ENCODE measurements around the gene MEGF11.

Gene MEGF11

DNA sequence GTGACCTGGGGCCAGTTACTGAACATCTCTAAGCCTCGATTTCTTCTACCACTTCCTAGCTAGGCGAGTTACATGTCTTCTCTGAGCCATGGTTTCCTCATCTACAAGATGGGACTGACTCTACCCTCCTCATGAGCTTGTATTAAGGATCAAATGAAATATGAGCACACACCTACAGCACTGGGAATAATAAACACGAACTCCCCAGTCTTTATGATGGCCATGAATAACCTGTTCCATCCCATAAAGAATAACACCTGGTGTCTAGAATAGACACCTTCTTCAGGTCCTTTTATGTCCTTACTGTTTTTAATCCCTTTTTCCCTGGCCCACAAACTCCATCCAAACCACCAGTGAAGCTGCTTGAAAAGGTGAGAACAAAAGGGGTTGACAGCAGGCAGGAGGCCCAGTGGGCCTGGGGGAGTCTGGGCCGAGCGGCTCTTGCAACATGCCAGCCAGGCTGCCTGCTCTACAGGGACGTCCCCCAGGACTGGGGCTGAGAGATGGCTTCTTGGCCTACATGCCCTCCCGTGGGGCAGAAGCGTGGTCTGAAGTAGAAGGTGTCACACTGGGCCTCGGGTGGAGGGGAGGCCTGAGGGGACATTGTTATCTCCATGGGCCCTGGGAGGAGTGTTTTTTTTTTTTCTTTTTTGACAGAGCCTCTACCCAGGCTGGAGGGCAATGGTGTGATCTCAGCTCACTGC, 206.1 kb downstream of the MEGF11 start:
- no peak for DNase-seq

GRCh38 chr15:66046751-66047150, 206.8 kb downstream of the MEGF11 start:
- peak; percentile 9 for DNase-seq

GRCh38 chr15:66046326-66046725, 207.2 kb downstream of the MEGF11 start:
- no peak for DNase-seq

GRCh38 chr15:66045542-66045941, 208.0 kb downstream of the MEGF11 start:
- DNase-seq, result no peak

- DNase-seq, result no peak
Measured at GRCh38 chr15:66044837-66045236, 208.7 kb downstream of the MEGF11 start.

- DNase-seq, result peak; percentile 12
Measured at GRCh38 chr15:66043264-66043663, 210.3 kb downstream of the MEGF11 start.

- DNase-seq, result no peak
Measured at GRCh38 chr15:66042624-66043023, 210.9 kb downstream of the MEGF11 start.

- no peak for DNase-seq
Measured at GRCh38 chr15:66041276-66041675, 212.3 kb downstream of the MEGF11 start.

DNA sequence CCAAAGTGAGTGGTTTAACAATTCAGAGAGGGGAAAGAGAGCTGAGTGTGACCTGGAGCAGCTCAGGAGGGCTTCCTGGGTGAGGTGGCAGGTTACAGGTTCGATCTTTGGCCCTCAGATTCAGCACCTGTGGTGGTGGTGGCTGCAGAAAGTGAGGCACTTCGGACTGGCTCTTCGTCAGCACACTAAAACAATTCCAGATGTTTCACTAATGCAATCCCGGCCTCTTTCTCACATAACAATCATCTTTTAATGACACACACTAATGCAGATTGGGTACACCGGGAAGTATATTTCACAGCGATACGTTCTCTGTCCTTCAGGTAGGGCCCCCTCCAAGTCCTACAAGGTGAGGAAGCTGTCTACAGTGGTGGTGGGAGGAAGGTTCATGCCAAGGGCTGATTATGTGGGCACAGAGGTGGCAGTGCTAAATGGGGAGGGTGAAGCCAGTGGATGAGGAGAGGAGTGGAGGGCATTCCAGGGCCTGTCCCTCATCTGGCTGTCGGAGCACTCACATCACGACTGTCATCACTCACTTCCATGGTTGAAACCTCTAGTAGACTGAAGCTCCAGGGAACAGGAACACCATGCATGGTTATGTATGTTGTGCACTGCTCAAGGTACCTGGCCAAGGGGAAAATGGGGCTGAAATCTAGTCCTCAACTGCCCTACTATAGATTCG, 213.2 kb downstream of the MEGF11 start:
- DNase-seq, result no peak

- no peak for DNase-seq
Measured at GRCh38 chr15:66039117-66039871, 214.3 kb downstream of the MEGF11 start.

GRCh38 chr15:66038387-66039116, 215.0 kb downstream of the MEGF11 start:
- DNase-seq, result no peak

GRCh38 chr15:66036859-66037258, 216.7 kb downstream of the MEGF11 start:
- no peak for DNase-seq

GRCh38 chr15:66035901-66036300, 217.6 kb downstream of the MEGF11 start:
- DNase-seq, result no peak

DNA sequence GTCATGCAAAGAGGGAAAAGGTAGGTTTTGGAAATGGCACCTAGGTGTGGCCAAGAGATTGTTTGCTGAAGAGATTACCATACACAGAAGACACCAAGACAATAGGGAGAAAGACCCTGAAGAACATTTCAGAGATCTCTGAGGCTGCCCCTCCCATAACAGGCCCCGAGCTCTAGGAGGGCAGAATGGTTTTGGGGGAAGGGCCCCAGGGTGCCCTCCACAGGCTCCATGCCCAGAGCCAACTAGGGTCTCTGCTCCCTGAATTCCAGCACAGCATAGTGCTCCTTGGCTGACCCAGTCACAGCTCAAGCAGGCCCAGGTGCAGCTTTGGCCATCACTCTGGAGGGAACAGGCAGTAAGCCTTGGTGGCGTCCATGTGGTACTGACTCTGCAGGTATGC, 220.4 kb downstream of the MEGF11 start:
- no peak for DNase-seq

GRCh38 chr15:66032006-66032405, 221.5 kb downstream of the MEGF11 start:
- no peak for DNase-seq

GRCh38 chr15:66030650-66031049, 222.9 kb downstream of the MEGF11 start:
- peak; percentile 46 for DNase-seq

DNA sequence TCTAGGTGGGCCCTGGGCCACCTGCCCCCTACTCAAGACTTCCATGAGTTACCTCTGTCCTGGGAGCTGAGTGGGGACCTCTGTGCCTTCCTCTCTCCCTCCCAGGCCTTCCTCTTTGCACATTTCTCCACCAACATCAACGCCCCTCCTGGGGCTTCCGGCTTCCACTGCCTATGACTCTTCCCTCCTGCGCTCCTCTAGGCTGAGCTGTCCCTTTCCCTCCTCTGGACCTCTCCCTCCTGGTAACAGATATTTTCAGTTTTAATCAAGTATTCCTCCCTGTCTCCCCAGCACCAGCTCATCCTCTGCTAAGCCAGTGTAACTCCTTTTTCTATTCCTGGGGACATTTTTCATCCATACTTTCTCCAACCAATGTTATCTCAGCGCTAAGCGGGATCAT, 223.9 kb downstream of the MEGF11 start:
- DNase-seq, result no peak

DNA sequence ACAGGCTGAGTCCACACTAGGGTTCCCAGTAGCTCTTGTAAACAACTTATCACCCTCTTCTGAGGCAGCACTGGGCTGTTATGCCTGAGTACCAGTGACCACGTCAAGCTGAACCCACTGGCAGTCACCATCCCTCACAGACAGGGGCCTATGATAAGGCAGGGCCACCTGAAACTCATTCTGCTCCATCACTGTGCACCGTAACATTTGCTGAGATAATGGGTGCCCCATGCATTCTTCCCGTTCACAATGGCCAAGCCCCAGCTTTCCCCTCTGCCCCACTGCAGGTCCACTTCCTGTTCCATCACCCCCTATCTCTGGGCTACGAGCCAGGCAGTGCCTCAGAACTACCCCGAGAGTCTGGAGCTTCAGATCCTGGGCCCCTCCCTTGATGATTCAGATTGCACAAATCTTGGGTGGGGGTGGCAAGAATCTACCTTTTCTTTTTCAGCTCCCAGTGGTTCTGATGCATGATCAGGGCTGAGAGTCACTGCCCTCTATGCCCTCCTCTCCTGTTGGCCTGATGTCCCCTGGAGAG, 226.2 kb downstream of the MEGF11 start:
- DNase-seq, result no peak

DNA sequence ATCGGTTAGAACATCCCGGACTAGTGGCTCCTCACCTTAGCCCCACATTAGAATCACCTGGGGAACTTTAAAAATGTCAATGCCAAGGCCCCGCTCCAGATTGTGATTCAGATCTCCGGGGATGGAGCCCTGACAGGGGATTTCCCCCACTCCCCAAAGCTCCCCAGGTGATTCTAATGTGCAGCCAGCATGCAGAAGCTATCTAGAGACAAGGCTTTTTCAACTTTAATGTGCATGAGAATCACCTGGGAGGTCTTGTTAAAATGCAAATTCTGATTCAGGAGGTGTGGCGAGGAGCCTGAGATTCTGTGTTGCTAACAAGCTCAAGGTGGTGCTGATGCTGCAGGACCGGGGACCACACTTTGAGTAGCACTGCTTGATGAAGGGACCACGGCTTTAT, 227.6 kb downstream of the MEGF11 start:
- no peak for DNase-seq

DNA sequence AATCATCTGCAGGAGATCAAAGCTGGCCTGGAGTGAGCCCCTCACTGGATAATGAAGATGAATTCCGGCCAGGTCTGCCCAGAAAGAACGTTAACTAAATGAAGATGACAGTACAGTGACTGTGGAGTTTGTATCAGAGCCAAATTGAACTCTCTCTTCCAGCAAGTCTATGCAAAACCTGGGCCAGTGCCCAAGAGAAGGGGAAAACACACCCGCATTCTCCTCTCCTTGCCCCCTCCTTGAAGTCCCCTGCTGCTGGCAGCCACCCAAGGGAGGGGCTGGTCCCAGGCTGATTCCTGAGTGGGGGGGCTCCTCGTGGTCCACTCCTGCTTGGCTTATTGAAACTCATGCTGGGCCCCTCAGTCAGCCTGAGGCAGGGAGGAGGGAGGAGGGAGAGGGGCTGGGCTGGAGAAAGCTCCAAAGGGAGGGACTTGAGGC, 228.5 kb downstream of the MEGF11 start:
- peak; percentile 47 for DNase-seq

DNA sequence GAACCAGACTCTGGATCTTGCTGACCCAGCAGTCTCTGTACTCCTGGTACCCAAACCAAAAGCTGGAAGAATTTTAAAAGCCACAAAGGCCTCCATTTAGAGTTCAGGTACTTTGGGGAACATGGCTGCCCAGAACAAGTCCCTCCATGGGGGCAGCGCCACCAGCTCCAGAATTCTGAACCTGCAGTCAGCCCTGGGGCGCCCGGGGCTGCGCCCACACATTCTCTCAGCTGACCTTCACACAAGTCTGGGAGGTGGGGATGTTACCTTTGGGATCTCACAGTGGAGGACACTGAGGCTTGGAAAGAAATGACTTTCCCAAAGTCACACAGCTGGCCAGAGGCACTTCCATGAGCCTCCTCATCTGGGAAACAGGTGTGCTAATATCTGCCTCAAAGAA, 229.4 kb downstream of the MEGF11 start:
- no peak for DNase-seq

DNA sequence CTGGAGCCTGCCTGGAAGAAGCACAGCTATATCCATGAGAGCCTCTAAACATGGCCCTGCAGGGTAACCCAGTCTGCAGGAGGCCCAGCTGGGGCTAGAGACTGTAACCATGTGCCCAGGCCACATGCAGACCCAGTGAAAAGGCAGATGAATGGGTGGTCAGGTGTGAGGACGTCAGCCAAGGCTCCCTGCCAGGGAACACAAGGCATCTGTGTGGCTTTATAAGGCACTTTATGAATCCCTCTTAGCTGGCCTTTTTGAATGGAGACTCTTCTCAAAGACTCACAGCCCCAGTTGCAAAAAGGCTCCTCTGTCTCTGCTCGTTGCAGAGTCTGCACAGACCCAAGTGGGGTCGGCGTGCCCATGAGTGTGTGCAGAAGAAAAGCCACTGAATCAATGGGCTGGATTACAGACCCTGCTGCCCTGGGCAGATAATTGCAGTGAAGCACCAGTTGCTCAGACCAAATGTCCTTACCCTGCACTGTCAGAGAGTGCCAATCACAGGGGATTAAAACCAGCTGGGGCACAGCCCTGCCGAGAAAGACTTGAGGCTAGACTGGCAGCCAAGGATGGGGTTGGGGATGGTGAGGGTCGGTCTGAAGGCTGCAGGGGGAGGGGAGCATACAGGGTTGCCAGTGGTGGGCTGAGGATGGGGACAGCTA, 230.1 kb downstream of the MEGF11 start:
- no peak for DNase-seq
